ENCODE data around the gene SLC24A4.

The SLC24A4 gene

GRCh38 chr14:92528486-92529100 is 205.6 kb downstream of the SLC24A4 start:
- H3K9me3 ChIP-seq (ENCODE audit: control insufficient read depth, insufficient read depth, low read length) = no peaks in the 10 kb centered on the region
- no peaks in the 10 kb centered on the region for H3K4me1 ChIP-seq (ENCODE audit: control insufficient read depth, low read length)
- no peaks in the 10 kb centered on the region for H3F3A ChIP-seq (ENCODE audit: control insufficient read depth, insufficient read depth)
- no peak overlapping the region for H3K4me3 ChIP-seq (ENCODE audit: low read length)
- H3K79me2 ChIP-seq (ENCODE audit: control insufficient read depth, low read length) = no peaks in the 10 kb centered on the region
- no peak overlapping the region for H3K27ac ChIP-seq (ENCODE audit: low read depth, low read length)
- H3K4me2 ChIP-seq (ENCODE audit: low read length) = no peak overlapping the region
- no peaks in the 10 kb centered on the region; the same call in 1 of the 2 replicates for H3K27me3 ChIP-seq (ENCODE audit: control insufficient read depth, low read length)
- H3K36me3 ChIP-seq (ENCODE audit: control insufficient read depth, low read length) = no peaks in the 10 kb centered on the region
- no peak for TF ChIP-seq EZH2phosphoT487 (IDR thresholded peaks at IDR 0.05; ENCODE audit: borderline replicate concordance, low read length)
- no peak for TF ChIP-seq CTCF (IDR thresholded peaks at IDR 0.05; ENCODE audit: low read depth, low read length, poor library complexity, severe bottlenecking)
- H4K20me1 ChIP-seq (ENCODE audit: control insufficient read depth, insufficient read depth, low read depth, low read length) = no peaks in the 10 kb centered on the region
- no peaks in the 10 kb centered on the region for H3K9me2 ChIP-seq (replicated peaks; ENCODE audit: control insufficient read depth, low read length)

GRCh38 chr14:92529903-92530302 is 206.9 kb downstream of the SLC24A4 start:
- Histone ChIP-seq H3K79me2 (ENCODE audit: control insufficient read depth, low read length) (no peaks in the 10 kb centered on the region), H3K27me3 (ENCODE audit: control insufficient read depth, low read length) (no peaks in the 10 kb centered on the region; the same call in 1 of the 2 replicates), H3K9me3 (ENCODE audit: control insufficient read depth, insufficient read depth, low read length) (no peaks in the 10 kb centered on the region), H3K27ac (ENCODE audit: low read depth, low read length) (no peak overlapping the region), H3K36me3 (ENCODE audit: control insufficient read depth, low read length) (no peaks in the 10 kb centered on the region), H4K20me1 (ENCODE audit: control insufficient read depth, insufficient read depth, low read depth, low read length) (no peaks in the 10 kb centered on the region), H3K4me2 (ENCODE audit: low read length) (no peak overlapping the region), H3F3A (ENCODE audit: control insufficient read depth, insufficient read depth) (no peaks in the 10 kb centered on the region), H3K4me1 (ENCODE audit: control insufficient read depth, low read length) (no peaks in the 10 kb centered on the region), H3K9me2 (replicated peaks; ENCODE audit: control insufficient read depth, low read length) (no peaks in the 10 kb centered on the region), H3K4me3 (ENCODE audit: low read length) (no peak overlapping the region)
- no peak for TF ChIP-seq EZH2phosphoT487 (IDR thresholded peaks at IDR 0.05; ENCODE audit: borderline replicate concordance, low read length)
- no peak for TF ChIP-seq CTCF (IDR thresholded peaks at IDR 0.05; ENCODE audit: low read depth, low read length, poor library complexity, severe bottlenecking)

GRCh38 chr14:92531106-92531873 is 208.3 kb downstream of the SLC24A4 start:
- H3K9me2 ChIP-seq (replicated peaks; ENCODE audit: control insufficient read depth, low read length) = no peaks in the 10 kb centered on the region
- no peak overlapping the region for H3K27ac ChIP-seq (ENCODE audit: low read depth, low read length)
- H4K20me1 ChIP-seq (ENCODE audit: control insufficient read depth, insufficient read depth, low read depth, low read length) = no peaks in the 10 kb centered on the region
- H3K4me1 ChIP-seq (ENCODE audit: control insufficient read depth, low read length) = no peaks in the 10 kb centered on the region
- H3K27me3 ChIP-seq (ENCODE audit: control insufficient read depth, low read length) = no peaks in the 10 kb centered on the region; the same call in 1 of the 2 replicates
- H3K4me2 ChIP-seq (ENCODE audit: low read length) = no peak overlapping the region
- no peaks in the 10 kb centered on the region for H3K9me3 ChIP-seq (ENCODE audit: control insufficient read depth, insufficient read depth, low read length)
- no peaks in the 10 kb centered on the region for H3K36me3 ChIP-seq (ENCODE audit: control insufficient read depth, low read length)
- H3F3A ChIP-seq (ENCODE audit: control insufficient read depth, insufficient read depth) = no peaks in the 10 kb centered on the region
- no peaks in the 10 kb centered on the region for H3K79me2 ChIP-seq (ENCODE audit: control insufficient read depth, low read length)
- no peak overlapping the region for H3K4me3 ChIP-seq (ENCODE audit: low read length)
- TF ChIP-seq CTCF (IDR thresholded peaks at IDR 0.05; ENCODE audit: low read depth, low read length, poor library complexity, severe bottlenecking) = no peak
- TF ChIP-seq EZH2phosphoT487 (IDR thresholded peaks at IDR 0.05; ENCODE audit: borderline replicate concordance, low read length) = no peak
